SH-SY5Y (cell line): Measurements from ENCODE around the gene CACNG8.

ENCODE experiments used
- GATA2 ChIP-seq: IDR thresholded peaks from 2 replicates; pipeline ENCODE4 v1.6.1; 2011; ENCODE audit warnings: mild to moderate bottlenecking, low read depth, low read length
- GATA3 ChIP-seq: IDR thresholded peaks from 2 replicates; pipeline ENCODE4 v1.6.1; 2011; ENCODE audit warnings: low read depth, mild to moderate bottlenecking, low read length, moderate library complexity

CACNG8 gene

DNA sequence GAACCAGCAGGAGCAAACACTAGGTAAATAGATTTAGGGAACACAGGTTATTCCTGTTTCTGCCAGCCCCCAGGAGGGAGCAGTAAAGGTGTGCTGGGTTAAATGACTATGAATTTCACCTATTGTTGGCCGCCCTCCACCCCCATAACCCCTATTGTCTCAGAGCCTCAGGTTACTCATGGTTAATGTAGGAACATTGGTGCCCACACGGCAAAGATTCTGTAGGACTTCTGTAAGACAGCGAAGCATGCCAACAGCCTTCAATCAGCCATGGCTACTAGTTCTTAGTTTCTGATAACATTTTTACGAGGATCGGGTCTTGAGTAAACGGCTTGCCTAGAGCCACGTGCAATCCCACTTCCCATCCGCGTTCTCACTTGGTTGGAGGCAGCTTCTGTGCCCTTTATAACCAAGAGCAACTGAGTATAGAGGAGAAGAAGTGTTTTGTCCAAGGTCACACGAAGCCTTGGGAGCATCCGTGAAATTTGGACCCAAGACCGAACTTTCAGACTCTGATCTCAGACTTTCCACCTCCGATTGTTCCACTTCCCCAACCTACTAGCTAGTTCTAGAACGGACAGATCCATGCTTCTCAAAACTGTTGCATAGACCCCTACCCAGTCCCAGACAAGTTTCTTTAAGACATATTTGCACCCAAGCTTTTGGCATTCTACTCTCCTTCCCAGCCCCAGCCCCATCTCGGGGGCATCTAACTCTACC, 5.1 kb upstream of the CACNG8 start:
- TF ChIP-seq GATA3: no peak
- TF ChIP-seq GATA2: no peak

- TF ChIP-seq GATA3 (no peak), GATA2 (no peak)
Measured at GRCh38 chr19:53958168-53958571, 4.6 kb upstream of the CACNG8 start.

DNA sequence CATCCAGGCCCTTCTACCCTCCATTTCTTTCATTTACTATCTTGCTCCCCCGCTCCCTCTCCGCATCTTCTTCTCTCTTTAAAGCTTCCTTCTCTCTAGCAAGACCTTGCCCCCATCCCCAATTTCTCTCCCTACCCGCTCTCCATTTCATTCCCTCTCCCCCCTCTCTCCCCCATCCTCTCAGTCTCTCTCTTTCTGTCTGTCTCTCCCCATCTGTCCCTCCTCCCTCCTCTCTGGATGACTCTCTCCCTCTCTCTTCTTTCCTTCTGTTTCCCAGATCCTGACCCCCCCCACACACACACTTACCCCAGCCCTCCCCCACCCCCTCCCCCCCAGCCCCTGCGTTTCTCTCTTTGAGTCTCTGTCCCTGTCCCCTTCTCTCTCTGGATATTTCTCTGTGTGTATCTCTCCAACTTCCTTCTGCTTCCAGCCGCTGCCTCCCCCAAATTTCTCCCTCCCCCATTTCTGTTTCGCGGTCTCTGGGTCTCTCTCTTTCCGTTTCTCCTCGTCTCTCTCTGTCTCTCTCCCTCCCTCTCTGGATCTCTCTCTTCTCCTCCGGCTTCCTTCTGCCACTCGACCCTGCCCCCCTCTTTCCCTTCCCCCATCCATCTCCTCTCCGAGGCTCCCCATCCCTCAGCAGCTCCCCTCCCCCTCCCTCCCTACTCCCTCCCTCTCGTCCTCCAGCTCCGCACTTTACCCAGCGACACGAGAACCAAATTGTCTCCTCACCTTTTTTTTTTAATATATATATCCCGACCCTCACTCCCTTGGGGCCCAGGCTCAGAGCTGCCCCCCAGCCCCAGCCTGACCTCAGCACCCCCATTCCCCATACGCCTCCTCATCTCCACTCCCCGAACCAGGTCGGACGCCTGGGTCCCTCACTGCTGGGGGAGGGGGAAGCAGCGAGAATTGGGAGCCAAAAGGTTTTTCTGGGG, 3.6 kb upstream of the CACNG8 start:
- TF ChIP-seq GATA2 (no peak), GATA3 (no peak)

DNA sequence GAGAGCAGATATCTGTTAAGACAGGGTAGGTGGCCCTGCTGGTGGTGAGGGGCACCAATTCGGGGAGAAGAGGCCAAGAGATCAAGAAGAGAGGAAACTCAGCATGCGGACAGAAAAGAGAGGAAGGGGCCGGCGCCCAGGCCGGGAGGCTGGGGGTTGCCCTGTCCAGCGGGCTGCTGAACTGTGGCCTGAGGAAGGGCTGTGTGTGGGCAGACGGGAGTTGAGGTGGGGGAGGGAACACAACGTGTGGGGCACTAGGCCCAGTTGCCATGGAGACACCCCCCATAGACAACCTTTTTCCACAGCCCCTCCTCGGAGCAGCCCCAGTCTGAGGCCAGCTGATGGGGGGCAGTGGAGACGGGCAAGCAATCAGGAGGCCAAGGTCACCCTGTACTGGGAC, 2.5 kb upstream of the CACNG8 start:
- no peak for TF ChIP-seq GATA3
- no peak for TF ChIP-seq GATA2

DNA sequence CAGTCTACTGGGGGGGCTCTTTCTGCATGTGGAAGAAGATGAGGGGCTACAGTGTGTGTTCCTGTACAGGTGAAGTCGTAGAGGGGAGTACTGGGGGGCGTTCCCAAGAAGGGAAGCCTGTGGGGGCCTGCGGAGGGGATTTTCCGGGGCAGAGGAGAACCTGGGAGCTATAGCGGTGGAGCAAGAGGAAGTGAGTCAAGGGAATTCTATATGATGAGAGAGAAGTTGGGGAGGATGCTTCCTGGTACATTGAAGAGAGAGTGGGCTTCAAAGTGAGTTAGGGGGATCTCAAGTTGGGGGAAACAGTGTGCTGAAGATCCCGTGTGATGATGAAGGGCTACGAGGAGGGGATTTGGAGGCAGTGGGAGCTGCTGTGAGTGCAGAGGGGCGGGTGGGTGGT, 1.9 kb upstream of the CACNG8 start:
- TF ChIP-seq GATA2 (no peak), GATA3 (no peak)

- TF ChIP-seq GATA2 (no peak), GATA3 (no peak)
Measured at GRCh38 chr19:53961523-53962356, 997 bp upstream of the CACNG8 start.

- no peak for TF ChIP-seq GATA3
- no peak for TF ChIP-seq GATA2
Measured at GRCh38 chr19:53965091-53965490, 2.4 kb downstream of the CACNG8 start.

- TF ChIP-seq GATA3: no peak
- TF ChIP-seq GATA2: no peak
Measured at GRCh38 chr19:53966931-53967330, 4.2 kb downstream of the CACNG8 start.

- TF ChIP-seq GATA3: no peak
- no peak for TF ChIP-seq GATA2
Measured at GRCh38 chr19:53969366-53969765, 6.6 kb downstream of the CACNG8 start.

- TF ChIP-seq GATA2: no peak
- no peak for TF ChIP-seq GATA3
Measured at GRCh38 chr19:53971673-53972072, 8.9 kb downstream of the CACNG8 start.

DNA sequence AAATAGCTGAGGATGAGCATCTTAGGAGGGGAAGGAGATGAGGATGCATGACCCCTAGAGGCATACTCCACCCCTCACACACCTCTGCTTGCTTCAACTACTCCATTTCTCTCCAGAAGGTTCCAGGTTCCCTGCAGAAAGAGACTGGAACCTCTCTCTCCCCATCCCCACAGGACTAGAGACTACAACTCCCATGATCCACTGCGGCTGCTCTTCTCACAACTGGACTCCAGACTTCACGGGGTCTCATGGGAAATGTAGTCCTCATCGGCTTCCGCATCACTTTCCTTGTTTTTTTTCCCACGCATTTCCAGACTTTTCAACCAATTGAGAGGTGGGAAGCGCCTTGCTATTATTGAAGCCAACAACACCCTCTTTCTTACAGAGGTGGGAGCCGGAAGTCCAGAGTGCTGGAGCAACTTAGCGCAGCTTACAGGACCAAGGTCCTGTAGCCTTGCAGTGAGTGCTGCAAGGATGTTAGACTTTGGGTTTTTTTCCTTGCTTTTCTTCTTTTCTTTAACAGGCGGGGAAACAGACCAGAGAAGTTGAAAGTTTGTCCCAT, 14.8 kb downstream of the CACNG8 start:
- no peak for TF ChIP-seq GATA3

- peak; percentile 85 for TF ChIP-seq GATA2
- no peak for TF ChIP-seq GATA3
Measured at GRCh38 chr19:53977991-53978731, 15.4 kb downstream of the CACNG8 start.

DNA sequence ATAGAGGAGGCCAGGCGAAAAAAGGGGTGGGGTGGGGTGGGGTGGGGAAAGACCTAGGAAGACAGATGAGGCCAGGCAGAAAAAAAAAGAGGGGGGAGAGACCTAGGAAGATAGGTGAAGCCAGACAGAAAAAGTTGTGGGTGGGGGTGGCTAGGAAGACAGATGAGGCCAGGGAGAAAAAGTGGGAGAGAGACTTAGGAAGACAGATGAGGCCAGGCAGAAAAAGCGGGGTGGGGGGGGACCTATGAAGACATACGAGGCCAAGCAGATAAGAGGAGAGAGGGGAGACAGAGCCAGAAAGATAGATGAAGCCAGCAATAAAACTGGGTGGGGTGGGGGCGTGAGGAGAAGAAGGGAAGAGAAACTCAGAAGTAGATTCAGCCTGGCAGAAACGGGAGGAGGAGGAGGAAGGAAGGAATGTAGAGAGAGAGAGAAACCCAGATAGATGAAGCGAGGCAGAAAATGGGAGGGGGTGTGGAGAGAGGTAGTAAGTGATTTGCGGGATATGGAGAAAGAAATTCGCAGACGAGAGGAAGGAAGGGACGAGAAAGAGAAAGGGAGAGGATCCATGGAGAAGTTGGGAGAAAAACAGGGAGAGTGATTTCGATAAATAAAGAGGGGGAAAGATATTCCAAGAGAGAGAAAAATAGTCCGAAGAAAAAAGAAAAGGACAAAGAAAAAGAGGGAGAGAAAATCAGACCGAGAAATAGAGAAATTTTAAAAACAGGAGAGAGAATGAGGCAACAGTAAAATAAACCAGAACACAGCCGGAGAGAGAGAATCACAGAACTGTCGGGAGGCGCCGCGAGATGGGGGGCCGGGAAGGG, 16.5 kb downstream of the CACNG8 start:
- TF ChIP-seq GATA3 (no peak), GATA2 (no peak)
